HG03521 (cell line): ENCODE data around the gene GCM1.
A peak's percentile ranks its signal among the peaks of the same experiment; 100 is the strongest.

Experiments
- ATAC-seq: cut with Tn5 transposase; IDR thresholded peaks from one replicate; pipeline ENCODE4 v1.9.1; 2021; ENCODE audit warnings: mild to moderate bottlenecking, moderate library complexity; ENCODE audit not compliant: unreplicated experiment

Gene GCM1

DNA sequence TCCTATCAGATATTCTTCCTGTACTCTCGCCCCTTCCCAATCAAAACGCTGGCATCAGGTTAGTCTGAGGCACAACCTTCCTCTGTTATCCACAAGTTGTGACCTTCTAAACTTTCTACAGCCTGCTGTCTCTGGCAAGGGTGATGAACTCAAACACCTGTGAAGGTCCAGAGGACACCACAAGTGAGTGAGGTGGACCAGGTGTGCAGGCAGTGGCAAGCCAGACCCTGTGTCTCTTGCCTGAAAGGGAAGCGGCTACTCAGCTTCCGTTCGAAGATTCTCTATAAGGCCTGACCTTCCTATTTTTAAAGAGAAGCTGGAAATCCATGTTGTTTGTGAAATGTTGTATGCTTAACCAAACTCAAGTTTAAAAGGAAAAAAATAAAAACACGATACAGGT, 36.8 kb downstream of the GCM1 start:
- ATAC-seq: no peak

DNA sequence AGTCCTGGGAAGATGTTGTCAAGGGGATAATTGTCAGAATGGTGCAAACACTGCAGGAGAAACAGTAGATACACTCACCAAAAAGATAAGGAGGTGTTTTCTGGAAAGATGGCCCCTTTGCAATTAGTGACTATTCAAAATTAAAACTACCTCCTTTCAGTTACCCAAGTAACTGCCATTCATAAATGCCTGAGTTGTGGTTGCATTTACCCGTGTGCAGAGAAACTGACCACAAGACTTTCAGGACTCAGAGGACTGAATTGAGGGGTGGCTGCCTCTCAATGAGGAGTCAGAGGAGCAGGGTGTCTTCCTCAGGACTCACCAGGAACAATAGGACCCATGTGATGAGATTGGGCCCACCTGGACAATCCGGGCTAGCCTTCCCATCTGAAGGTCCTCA, 39.0 kb downstream of the GCM1 start:
- ATAC-seq: peak; percentile 81

DNA sequence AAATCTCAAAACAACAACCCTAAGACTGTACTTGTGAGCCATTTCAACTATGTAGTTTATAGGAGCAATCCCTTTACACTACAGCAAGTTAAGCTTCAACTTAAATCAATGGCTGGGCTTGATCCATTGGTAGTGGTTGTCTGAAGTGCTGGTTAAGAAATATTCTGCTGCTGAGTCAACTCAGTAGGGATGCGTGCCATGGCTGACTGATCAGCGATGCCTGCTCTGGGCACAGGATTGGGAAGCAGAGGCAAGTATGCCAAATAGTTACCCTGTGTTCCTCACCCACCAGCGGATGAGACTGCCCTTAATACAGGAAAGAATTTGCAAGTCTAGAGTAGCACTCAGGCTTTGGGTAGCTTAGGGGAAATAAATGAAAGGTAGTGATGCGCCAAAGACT, 41.5 kb downstream of the GCM1 start:
- no peak for ATAC-seq

DNA sequence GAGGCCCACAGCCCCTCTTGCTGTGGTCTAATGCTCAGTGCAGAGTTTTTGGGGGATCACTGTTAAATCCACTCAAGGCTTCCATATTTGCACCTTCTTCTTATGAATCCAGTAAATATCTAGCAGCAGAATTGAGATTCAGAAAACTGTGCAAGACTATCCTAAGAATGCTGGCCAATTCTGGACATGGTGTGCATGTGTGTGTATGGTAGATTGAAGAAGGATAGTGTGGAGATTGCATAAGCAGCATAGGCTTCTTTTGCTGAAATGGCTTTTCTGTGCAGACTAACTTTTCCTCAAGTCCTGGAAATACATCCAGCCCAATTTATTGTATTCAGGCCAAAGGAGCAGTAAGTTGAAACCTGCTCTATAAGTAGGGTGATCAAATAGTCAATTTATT, 43.7 kb downstream of the GCM1 start:
- no peak for ATAC-seq

DNA sequence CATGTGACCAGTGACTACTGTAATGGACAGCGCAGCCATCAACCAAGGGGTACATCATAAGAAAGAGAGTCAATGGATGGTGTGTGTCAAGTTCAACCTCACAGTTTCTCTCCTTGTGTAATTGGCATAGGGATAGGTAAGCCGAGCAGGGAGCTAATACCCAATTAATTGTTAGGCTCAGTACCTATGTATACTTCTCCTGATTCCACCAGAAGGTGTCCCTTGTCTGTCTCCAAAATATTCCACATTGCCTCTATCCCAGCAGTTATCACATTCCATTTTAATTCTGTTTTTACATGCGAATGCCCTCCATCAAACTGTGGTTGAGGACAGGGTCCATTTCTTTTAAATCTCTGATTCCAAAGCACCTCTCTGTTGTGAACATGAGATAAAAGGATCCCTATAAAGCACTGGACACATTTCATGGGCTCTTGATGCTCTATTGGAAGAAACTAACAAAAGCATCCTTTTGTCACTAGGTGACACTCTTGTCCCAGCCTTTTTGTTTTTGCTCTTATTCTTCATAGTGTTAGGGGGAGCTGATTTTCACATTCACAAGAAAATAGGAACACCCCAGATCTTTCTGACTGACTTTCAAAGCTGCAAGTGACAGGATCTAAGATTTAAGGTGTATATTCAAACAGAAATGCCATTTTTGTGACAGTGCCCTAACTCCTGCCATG, 44.5 kb downstream of the GCM1 start:
- ATAC-seq: no peak

DNA sequence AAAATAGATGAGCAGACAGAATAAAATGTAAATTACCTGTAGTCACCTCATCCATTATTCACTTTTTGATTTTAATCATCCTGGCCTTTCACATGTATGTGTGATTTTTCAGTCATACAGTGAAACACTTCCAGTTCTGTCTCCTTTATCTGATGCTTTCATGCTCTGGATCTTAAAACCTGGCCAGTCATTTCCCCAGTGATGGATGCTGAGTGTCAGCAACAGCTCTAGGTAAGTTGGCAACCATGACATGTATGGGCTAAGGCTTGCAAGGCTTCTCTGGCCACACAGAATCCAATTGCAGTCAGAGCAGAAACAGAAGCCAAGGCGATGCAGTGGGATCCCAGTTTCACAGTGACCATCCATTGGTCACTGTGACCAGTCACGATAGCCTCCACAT, 47.6 kb downstream of the GCM1 start:
- ATAC-seq: no peak

DNA sequence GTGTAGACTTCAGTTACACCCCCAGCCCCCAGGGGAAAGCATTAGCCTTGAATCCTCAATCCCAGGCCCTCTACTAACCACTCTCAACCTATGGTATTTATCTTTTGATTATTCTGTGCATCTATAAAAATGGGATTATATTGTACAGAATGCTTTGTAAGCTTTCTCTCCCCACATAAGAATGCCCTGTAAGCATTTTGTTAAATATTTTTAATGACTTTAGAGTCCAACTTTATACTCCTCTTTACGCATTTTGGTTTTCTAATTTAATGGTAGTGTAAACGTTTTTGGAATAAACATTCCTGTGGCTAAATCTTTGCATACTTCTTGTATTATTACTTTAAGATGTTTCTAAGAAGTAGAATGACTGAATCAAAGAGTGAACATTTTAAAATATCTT, 48.1 kb downstream of the GCM1 start:
- ATAC-seq: no peak

DNA sequence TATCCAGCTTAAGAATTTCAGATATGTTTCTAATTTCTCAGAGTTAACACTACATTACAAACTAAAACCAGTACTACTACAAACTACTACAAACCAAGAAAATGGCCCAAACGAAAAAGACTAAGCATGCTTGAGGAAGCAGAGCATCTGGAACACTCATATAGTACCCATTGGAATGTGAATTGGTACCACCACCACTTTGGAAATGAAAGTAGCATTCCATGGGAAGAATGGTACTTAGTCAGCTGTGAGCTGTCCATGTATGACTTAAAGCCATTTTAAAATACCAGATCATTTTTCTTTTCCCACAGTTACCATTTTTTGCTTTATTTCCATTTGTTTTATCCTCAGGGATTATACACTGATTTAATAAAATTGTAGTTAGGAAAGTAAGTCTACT, 52.9 kb downstream of the GCM1 start:
- ATAC-seq: no peak

GRCh38 chr6:53095270-53095669, 53.4 kb downstream of the GCM1 start:
- no peak for ATAC-seq

GRCh38 chr6:53090576-53090975, 58.1 kb downstream of the GCM1 start:
- no peak for ATAC-seq

DNA sequence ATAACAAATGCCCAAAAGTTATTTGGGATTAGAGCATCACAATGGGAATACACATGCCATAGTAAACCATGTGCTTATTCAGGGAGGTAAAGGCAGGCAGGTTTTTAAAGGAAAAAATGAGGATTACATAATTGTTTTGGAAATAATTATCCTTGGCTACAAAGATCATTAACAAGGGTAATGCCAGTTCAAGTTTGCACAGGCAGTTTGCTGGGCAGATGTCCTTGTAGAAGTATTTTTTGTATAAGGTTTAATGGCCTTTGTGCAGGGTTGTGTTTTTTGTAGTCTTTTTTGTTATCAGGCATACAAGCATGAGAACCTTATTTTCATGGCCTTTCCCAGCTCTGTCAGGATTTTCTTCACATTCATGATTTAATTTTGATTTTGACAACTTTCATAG, 58.7 kb downstream of the GCM1 start:
- no peak for ATAC-seq

- ATAC-seq: no peak
These were observed 62.3 kb downstream of the GCM1 start for GRCh38 chr6:53086302-53086701.

DNA sequence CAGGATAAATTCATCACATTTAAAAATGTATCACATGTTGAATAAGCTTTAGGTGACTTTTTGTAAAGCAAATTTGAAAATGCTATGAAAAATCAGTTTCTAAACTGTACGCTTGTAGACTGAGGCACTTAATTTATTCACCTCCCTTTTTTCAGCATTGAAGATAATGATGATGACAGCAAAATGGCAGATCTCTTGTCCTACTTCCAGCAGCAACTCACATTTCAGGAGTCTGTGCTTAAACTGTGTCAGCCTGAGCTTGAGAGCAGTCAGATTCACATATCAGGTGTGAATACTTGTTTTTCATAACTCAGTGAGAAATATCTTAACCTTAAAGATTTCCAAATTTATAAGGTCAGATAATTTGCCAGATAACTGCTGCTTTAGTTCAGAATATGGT, 67.8 kb downstream of the GCM1 start:
- ATAC-seq: no peak
